Esophagus muscularis mucosa (tissue), 3 donors: ENCODE data around the gene ITPR2.

Experiments
- EP300 ChIP-seq: sonication (generic); formaldehyde crosslinking; IDR thresholded peaks from one replicate; pipeline ENCODE4 v1.6.1; 2017; ENCODE audit warnings: antibody characterized with exemption
- TF ChIP-seq, protein P1 (sequence below), 3 experiments: fragments of 200-600 bp in 2 of 3; fragments of 450-650 bp in 1 of 3; sonication (generic) in 2 of 3; IDR thresholded peaks; one replicate each; pipeline ENCODE4 v1.5.1; 2017 to 2019; ENCODE audit warnings: antibody characterized with exemption in 3 of 3, mild to moderate bottlenecking in 2 of 3, moderate library complexity in 1 of 3

- TF ChIP-seq, protein P1, sequence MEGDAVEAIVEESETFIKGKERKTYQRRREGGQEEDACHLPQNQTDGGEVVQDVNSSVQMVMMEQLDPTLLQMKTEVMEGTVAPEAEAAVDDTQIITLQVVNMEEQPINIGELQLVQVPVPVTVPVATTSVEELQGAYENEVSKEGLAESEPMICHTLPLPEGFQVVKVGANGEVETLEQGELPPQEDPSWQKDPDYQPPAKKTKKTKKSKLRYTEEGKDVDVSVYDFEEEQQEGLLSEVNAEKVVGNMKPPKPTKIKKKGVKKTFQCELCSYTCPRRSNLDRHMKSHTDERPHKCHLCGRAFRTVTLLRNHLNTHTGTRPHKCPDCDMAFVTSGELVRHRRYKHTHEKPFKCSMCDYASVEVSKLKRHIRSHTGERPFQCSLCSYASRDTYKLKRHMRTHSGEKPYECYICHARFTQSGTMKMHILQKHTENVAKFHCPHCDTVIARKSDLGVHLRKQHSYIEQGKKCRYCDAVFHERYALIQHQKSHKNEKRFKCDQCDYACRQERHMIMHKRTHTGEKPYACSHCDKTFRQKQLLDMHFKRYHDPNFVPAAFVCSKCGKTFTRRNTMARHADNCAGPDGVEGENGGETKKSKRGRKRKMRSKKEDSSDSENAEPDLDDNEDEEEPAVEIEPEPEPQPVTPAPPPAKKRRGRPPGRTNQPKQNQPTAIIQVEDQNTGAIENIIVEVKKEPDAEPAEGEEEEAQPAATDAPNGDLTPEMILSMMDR (IDR thresholded peaks at IDR 0.05) = no peak
- no peak for TF ChIP-seq EP300
Measured at GRCh38 chr12:26748741-26749431, 84.1 kb downstream of the ITPR2 start.
